HG02840 (cell line): Measurements from ENCODE around the gene MRPS15.
"Not testable (repeated sequence)": the region's sequence is repeated elsewhere in the genome, so short reads cannot be mapped to it uniquely, and the experiment has no call there.

ENCODE experiments used
- ATAC-seq: cut with Tn5 transposase; IDR thresholded peaks from one replicate; pipeline ENCODE4 v1.9.1; 2021; ENCODE audit warnings: mild to moderate bottlenecking, moderate library complexity, moderate number of reproducible peaks; ENCODE audit not compliant: unreplicated experiment, low FRiP score

Gene MRPS15

DNA sequence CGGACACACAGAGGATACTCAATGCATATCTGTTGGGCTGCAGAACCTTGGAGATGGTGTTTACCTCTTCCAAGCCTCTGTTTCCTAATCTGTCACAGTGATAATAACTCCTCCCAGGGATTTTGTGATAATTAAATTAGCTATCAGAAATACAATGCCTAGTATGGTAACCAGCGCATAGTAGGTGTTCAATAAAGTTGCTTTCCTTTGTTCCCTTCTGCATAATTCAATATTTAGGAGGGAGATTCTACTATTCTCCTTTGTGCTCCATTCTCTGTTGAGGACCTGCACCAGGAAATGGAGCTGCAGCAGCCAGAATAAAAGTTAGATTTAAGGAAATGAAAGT is 21.9 kb upstream of the MRPS15 start:
- ATAC-seq, result no peak

DNA sequence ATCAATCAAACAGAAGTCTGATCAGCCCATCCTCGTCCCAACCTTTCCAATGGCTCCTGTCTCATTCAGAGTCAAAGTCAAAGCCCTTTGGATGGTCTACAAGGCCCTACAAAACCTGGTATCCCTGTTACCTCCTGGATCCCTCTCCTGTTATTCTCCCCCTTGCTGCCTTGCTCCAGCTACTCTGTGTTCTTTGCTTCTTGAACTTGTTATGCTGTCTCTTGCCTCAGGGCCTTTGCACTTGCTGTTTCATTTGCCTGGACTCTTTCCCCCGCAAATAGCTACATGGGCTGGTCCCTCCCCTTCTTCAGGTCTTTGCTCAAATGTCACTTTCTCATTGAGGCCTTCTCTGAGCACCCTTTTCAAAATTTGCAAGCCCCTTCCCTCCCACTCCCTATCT is 19.9 kb upstream of the MRPS15 start:
- ATAC-seq, result no peak

DNA sequence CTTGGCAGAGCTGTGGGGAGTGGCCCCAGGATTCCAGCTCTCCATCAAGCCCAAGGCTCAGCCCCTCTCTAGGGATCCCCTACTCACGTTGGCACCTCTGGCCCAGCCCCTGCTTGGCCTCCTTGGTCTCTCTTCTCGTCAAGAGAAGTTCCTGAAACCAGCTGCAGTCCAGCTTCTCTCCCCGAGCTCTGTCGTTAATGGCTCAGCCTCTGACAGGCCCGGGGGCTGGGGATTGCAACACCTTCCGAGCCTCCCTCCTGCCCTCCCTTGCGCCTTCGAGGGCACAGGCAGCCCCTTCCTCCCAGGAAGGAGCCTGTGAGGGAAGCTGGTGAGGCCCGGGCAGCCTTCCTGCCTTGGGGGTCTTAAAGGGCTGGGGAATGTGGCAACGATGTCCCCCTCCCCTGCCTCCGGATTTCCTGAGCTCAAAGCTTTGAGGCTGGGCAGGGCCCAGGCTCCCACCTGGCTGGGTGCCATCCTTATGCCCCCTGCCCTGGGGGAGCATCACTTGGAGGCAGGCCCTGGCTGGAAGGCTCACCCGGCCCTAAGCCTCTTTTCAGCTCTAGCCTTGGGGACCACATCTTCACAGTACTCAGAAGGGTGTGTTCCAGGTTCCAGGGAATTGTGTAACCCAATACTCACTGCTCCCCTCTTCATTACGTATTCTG is 18.7 kb upstream of the MRPS15 start, which contains the start of gene CSF3R:
Gene CSF3R (minus strand): TSS at position 190 of the 665 bp plus-strand sequence. CDS start 3,417 bp downstream, outside the sequence.
- no peak for ATAC-seq

DNA sequence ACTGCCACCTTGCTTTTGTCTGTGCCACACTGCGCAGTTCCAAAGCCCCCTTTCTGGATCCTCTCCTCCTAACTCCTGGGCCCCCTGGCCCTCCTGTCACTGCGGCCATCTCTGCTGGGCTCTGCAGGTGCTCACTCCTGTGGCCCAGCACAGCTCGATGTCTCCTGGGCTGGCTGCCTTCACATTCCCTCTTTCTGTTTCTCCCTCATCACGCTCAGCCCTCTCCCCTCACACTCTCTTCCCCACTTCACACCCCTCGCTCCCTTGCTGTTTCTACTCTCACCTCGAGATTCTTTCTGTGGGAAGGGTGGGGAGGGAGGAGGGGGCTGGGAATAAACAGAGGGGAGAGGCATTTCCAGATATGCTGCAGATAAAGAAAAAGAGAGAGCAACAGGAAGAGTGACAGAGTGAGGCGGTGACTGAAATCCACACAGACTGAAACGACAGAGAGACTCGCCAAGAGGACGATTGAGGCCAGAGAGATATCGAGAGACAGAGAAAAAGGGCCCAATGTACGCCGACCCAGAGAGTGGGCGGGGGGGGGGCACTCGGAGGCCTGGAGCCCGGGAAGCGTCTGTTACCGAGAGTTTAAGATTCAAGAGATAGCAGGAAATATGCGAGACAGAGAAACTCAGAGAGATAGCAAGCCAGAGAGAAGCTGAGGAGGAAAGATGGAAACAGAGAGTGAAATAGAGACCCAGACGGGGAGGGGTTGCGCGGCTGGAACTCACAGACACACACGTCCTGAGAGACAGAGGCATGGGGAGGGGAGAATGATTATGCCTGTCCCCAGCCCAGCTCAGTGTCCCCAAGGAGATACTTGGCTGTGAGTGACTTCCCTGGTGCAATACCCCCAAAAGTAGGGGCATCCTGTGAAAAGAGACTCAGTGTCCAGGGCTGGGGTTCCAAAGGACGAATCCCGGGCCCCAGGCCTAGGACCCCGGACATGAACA is 17.9 kb upstream of the MRPS15 start:
- ATAC-seq, result no peak

DNA sequence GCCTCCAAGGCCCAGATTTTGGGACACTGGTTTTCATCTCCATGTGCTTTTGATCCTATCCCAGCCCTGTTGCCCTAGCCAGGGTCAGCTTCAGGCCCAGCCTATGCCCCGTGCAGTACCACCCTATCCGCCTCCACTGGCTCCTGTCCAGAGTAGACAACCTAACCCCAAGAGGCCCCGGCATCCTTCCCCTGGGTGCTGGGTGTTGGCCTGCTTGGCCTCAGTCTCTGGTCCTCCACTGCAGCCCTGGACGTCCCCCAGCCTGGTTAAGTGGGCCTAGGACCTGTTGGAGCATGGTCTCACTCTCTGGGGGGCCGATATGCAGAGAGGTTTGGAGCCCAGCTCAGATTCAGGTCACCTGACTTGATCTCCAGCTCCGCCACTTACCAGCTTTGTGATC is 16.9 kb upstream of the MRPS15 start:
- ATAC-seq, result no peak

DNA sequence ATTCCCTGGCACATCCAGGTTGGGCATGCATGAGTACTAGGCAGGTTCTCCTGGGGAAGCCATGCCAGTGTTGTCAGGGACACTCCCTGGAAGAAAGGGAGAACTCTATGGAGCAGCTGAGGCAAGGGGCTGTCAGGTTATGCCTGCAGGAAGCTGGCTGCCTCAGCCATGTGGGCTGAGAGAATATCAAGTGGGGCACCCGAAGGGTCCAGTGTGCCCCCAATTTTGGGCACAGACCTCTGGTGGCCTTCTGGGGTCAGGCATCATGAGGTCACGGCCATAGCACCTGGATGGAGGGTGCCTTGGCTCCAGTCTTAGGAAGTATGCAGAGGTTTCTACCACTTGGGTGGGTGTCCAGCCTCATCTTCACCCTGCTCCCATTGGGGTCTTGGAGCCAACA is 16.0 kb upstream of the MRPS15 start:
- no peak for ATAC-seq

DNA sequence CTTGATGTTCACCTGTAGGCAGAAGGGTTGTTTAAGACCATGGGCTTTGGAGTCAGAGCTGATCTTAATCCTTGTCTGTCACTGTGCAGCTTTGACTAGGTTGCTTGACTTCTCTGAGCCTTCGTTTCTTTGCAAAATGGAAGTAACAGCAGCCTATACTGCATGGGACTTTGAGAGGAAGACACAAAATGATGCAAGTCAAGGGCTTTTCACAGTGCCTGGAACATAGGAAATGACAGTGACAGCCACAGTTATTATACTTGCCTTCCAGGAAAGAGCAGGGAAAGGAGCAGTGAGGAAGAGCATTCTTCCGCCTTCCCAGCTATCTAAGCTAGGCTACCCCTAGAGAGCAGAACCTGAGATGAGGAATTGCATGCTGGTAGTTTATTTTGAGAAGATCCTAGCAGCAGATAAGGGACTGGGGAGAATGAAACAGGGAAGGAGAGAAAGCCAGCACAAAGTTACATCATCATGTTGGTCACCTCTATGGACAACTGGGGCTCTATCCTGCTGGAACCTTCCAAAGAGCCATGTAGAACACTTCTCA is 15.4 kb upstream of the MRPS15 start:
- ATAC-seq, result no peak

DNA sequence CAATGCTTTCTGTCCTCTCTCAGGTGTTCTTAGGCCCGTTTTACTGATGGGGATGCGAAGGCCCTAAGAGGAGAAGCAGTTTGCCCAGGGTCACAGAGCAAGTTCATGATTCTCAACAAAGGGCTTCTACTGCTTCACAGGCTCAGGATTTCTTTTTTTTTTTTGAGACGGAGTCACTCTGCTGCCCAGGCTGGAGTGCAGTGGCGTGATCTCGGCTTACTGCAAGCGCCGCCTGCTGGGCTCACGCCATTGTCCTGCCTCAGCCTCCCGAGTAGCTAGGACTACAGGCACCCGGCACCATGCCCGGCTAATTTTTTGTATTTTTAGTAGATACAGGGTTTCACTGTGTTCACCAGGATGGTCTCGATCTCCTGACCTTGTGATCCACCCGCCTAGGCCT is 13.4 kb upstream of the MRPS15 start:
- not testable (repeated sequence) for ATAC-seq

DNA sequence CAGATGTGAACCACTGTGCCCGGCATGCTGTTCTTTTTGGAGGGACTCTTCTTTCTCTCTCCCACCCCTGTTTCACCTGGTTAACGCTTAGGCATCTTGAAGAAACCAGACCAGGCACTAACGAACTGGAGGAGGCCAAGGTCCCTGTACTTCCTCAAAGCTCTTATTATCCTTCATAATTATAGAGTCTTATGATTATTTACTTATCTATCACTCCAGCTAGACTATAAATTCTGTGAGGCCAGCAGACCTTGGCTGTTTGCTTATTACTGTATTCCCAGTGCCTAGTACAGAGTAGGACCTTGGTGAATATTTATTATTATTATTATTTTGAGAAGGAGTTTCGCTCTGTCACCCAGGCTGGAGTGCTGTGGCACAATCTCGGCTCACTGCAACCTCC is 12.8 kb upstream of the MRPS15 start:
- no peak for ATAC-seq

DNA sequence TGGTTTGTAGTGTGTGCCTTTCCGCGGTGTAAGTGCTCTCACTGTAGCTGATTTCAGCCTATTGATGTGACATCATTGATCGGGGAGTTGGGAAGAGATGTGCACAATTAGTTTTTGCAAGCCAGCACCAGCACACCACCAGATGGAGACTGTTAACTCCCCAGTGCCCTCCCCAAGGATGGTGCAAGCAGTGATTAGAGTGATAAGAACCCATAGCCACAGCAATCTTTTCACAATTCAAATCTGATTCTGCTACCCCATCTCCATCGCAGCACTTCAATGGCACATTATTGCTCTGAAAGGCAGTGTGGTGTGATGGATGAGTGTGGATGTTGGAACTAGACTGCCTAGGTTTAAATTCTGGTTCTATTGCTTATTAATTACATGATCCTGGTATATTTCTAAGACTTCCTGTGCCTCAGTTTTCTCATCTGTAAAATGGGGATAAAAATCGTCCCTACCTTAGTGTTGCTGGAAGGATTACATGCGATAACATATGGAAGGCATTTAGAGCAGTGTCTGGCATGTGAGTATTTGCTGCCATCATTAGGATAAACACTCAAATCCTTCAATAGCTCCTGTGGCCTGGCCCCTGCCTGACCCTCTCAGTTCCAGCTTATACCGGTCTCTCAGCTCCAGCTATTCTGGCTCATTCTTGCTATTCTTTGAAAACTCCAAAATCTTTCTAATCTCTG is 11.9 kb upstream of the MRPS15 start:
- ATAC-seq, result no peak

DNA sequence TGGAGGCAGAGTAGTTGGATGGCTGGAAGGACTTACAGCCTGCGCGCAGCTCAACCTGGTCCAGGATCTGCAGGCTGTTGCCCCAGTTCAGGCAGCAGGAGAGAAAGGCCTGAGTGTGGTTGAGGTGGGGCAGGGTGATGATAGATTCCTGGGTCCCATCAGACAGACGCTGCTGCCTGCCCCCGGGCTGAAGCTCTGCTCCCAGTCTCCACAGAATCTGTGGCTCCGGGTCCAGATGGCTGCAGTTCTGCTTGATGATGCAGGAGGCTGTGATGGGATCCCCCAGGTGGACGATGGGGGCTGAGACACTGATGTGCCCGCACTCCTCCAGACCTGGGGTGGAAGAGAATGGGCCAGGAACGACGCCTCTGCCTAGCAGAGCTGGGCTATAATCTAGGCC is 11.2 kb upstream of the MRPS15 start:
- ATAC-seq, result no peak

DNA sequence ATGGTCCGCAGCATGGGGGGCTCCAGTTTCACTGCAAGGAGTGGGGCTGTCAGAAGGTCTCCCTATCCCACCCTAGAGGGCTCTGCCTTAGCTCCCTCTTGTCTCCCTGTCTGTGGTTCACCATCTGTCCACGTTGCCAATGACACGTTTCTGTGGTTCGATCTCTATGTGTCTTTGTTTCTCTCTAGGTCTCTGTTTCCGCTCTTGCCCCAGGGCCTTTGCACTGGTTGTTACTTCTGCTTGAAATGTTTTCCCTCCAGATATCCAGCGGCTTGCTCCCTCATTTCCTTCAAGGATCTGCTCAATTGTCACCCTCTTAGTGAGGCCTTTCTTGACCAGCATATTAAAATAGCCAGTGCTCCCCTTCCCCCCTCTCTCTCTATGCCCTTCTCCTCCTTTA is 8.5 kb upstream of the MRPS15 start:
- no peak for ATAC-seq

DNA sequence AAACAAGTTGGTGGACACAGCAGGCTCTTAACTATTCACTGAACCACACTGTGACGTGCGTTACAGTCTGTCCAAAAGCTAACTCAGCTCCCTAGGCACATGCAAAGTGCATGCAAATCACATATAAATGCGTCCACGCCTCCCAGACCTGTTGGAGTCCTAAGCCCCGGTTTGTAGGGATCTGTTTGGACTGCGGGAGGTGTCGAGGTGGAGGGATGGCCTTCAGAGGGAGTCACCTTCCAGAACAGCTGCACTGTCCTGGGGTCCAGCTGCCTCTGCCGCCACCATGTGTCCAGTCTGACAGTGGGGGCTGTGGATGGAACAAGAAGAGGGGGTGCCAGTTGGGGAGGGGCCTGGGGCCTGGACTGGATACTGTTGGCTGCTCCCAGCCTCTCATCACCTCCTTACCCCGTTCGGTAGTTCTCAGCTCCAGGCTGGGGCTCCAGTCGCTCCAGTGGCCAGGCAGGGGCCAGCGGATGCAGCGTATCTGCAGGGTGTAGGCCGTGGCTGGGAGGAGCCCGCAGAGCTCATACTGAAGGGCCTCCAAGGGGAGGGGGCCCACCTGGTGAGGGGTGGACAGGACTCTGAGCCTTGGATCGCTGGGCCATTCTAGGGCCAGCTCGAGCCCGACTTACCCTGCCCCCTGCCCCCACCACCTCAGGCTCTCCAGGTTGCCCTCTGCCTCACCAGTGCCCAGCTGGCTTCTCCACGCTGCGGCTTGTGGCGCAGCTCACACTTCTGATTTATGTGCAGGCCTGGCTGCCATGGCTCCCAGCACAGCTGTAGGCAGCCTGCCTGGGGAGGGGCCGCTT is 7.9 kb upstream of the MRPS15 start:
- ATAC-seq, result no peak

DNA sequence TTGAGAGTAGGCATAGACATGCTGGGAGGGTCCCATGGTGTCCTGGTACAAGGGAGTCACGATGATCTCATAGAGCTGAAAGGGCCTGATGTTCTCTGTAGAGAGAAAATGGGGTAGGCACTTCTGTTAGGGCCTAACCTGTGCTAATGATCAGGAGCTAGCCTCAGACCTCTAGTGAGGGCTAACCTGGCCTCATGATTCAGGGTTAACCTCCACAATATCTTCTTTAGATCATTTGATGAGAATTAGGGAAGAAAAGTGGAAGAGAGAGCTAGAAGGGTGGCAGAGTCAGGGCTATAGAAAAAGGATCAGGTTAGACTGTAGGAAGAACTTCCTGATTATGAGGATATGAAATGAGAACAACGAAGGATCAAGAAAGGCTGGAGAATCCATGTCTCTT is 5.0 kb upstream of the MRPS15 start:
- no peak for ATAC-seq

DNA sequence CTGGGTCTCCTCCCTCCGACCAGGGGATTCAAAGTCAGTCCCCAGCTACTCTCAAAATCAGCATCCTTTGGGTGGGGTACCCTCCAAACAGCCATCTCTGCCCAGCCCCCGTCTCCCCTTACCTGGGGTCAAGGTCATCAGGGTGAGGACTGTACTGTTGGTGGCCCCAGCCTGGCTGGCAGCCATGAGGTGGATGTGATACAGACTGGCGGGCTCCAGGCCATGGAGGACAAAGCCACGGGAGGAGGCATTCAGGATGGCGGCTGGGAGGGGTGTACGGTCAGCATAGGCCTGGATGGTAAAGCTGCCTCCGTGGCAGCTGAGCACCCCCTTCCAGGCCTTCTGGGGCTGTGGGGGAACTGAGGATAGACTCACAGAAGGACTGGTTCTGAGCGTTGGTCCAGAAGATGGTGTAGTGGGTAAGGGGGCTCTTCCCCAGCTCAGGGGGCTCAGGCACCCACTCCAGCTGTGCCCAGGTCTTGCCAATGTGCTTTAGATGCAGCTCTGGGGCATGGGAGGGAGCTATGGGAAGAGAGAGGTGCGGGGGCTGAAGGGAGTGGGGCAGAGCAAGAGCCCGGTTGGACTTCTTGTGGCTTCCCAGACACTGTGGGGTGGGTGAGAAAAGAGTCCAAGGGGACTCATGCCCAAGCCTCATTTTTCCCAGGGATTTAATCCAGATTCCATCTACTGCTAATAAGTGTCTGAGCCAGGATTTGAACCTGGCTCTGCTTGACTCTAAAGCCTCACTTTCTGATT is 3.7 kb upstream of the MRPS15 start:
- no peak for ATAC-seq

DNA sequence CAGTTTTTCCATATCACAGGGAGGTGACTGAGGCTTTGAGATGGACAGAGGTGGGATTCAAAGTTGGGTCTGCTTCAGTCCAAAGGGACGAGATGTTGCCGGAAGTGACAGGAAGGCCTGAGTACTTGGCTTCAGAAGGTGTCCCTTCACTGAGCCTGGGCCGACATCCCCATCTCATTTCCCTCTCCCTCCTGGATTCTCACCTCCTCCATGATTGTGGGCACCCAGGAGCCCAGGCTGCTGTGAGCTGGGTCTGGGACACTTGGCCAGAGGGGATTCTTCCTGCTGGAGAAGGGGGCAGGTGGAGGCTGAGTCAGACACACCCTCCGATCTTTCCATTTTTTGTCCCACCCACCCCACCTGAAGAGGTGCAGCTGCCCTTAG is 2.8 kb upstream of the MRPS15 start:
- no peak for ATAC-seq

DNA sequence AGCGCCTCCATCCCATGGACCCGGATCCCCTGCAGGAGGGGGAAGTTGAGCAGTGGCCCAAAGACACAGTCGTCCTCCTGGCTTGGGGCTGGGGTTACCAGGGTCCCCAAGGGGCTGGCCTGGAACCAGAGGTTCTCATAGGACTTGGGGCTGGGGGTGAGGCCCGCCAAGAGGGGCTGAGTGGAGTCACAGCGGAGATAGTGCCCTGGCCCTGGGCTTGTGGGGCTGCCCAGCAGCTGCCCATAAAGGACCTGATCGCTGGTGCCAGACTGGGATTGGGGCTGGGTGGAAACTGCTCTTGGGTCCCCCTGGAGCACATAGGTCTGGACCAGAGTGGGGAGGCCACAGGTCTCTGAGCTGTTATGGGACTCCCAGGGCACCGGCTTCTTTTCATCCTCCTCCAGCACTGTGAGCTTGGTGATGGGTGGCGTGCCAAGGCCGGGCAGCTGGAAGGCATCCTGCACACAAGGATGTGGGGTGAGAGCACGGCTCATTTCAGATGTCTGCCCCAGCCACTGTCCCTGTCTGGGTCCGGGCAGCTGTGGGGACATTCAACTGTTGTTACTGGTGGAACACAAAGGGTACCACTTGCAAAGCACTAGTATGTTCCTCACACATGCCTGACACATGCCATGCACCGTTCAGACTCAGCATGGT is 2.3 kb upstream of the MRPS15 start:
- no peak for ATAC-seq

DNA sequence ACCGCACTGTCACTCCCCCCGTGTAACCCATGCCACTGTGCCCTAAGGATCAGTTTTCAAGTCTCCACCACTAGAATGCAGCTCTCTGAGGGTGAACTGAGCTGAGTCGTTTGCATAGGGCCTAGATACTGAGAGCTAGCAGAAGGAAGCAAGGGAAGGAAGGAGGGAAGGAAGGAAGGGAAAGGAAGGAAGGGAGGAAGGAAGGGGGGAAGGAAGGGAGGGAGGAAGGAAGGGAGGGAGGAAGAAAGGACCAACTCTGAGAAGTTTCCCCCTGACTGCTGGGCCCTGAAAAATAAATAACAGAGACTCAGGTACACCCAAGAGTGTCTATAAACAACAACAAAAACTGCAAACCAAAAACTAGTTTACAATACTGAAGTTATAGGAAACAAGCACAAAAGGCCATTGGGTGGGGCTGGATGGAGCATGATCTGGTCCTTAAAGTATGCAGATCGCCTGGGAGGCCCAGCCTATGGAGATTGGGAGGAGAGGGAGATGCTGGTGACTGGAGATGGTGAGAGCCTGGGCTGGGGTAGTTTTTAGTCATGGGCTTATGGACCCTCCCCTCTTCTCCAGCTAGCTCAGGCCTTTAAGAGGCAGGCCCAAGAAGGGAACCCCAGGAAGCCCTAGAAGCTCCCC is 1.7 kb upstream of the MRPS15 start:
- no peak for ATAC-seq
